Omental fat pad (tissue), 4 donors: Measurements from ENCODE around the gene C8G. TPM values are rescaled to one million over a fixed set of nuclear protein-coding genes. Genes with fewer than 3 reads are reported as not detected.

ENCODE experiments used
- ATAC-seq: fragments of 150-250 bp; one replicate; pipeline ENCODE4 v1.9.1; 2016; ENCODE audit warnings: mild to moderate bottlenecking, moderate library complexity; ENCODE audit not compliant: low FRiP score
- DNase-seq: peaks from one replicate; pipeline ENCODE4 v3.0.0-alpha.2; 2019; ENCODE audit warnings: low spot score
- CTCF ChIP-seq, 3 donors: fragments of 450-650 bp; IDR thresholded peaks; one replicate each; pipeline ENCODE4 v1.5.1; 2016 to 2017; ENCODE audit warnings: antibody characterized with exemption in 3 of 3, mild to moderate bottlenecking in 3 of 3, moderate library complexity in 2 of 3
- total RNA-seq, 4 donors: library from RNA; depleted of rRNA; stranded (reverse); fragments of >200 nt; gene quantifications; one replicate each; pipeline ENCODE4 v1.1.0, GENCODE V29; 2016

C8G gene
- 1 to 10 TPM in 1 of 4 donors, not detected in 3; 4.3 TPM for total RNA-seq

- peak in 2 of 3 donors; percentile 90 to 96 for TF ChIP-seq CTCF (IDR thresholded peaks at IDR 0.05)
- ATAC-seq (peak; percentile 90), DNase-seq (peak; percentile 51)
Measured at GRCh38 chr9:136944519-136945332, at the start of gene C8G, which contains the start of gene FBXW5. TSS of gene C8G (plus strand) at chr9:136945243. CDS start at chr9:136945321, 78 bp downstream. TSS of gene FBXW5 (minus strand) at chr9:136944738. CDS start at chr9:136944083, 655 bp downstream.

- ATAC-seq (no peak), DNase-seq (no peak)
- no peak for TF ChIP-seq CTCF (IDR thresholded peaks at IDR 0.05)
Measured at GRCh38 chr9:136896027-136896426, 49.0 kb upstream of the C8G start.

- DNase-seq = no peak
- ATAC-seq = no peak
- no peak for TF ChIP-seq CTCF (IDR thresholded peaks at IDR 0.05)
Measured at GRCh38 chr9:136898483-136899100, 46.5 kb upstream of the C8G start.

- ATAC-seq = no peak
- DNase-seq = no peak
- no peak for TF ChIP-seq CTCF (IDR thresholded peaks at IDR 0.05)
Measured at GRCh38 chr9:136899196-136899595, 45.8 kb upstream of the C8G start.

GRCh38 chr9:136900556-136900955, 44.5 kb upstream of the C8G start:
- ATAC-seq = no peak

GRCh38 chr9:136900988-136901515, 44.0 kb upstream of the C8G start:
- DNase-seq (no peak), ATAC-seq (no peak)
- TF ChIP-seq CTCF (IDR thresholded peaks at IDR 0.05) = no peak

More at GRCh38 chr9:136900556-136900955, 44.5 kb upstream of the C8G start:
- TF ChIP-seq CTCF (IDR thresholded peaks at IDR 0.05) = no peak
- no peak for DNase-seq
